PC-3 (cell line): ENCODE results near the gene TUBA3E.
"Not testable (repeated sequence)": the region's sequence is repeated elsewhere in the genome, so short reads cannot be mapped to it uniquely, and the experiment has no call there.

Experiments
- EZH2phosphoT487 ChIP-seq: fragments of 300-600 bp; sonication (generic); IDR thresholded peaks from 2 replicates; pipeline ENCODE4 v1.6.1; 2018; ENCODE audit warnings: mild to moderate bottlenecking, antibody characterized with exemption, low read length, borderline replicate concordance
- TF ChIP-seq, protein P1 (sequence below): fragments of 300-600 bp; sonication (generic); conservative IDR thresholded peaks from 2 replicates; pipeline ENCODE4 v1.5.1; 2017; ENCODE audit warnings: antibody characterized with exemption, low read depth, mild to moderate bottlenecking, low read length

DNA sequence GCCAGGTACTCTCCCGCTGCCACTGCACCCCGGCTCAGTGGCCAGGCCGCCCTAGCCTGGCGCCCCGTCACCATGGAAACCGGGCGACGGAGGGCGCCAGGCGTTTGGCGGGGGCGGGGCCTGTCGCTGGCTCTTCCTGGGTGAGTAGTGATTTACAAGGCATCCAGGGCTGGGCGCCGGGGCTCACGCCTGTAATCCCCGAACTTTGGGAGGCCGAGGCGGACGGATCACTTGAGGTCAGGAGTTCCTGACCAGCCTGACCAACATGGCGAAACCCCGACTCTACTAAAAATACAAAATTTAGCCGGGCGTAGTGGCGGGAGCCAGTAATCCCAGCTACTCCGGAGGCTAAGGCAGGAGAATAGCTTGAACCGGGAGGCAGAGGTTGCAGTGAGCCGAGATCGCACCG lies 53.2 kb downstream of the TUBA3E start, which contains the start of gene CCDC74B:
- not testable (repeated sequence) for TF ChIP-seq EZH2phosphoT487
- TF ChIP-seq, protein P1, sequence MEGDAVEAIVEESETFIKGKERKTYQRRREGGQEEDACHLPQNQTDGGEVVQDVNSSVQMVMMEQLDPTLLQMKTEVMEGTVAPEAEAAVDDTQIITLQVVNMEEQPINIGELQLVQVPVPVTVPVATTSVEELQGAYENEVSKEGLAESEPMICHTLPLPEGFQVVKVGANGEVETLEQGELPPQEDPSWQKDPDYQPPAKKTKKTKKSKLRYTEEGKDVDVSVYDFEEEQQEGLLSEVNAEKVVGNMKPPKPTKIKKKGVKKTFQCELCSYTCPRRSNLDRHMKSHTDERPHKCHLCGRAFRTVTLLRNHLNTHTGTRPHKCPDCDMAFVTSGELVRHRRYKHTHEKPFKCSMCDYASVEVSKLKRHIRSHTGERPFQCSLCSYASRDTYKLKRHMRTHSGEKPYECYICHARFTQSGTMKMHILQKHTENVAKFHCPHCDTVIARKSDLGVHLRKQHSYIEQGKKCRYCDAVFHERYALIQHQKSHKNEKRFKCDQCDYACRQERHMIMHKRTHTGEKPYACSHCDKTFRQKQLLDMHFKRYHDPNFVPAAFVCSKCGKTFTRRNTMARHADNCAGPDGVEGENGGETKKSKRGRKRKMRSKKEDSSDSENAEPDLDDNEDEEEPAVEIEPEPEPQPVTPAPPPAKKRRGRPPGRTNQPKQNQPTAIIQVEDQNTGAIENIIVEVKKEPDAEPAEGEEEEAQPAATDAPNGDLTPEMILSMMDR: not testable (repeated sequence)
